Upper lobe of left lung (tissue), 4 donors: ENCODE data around the gene FBXO45.

Experiments
- CTCF ChIP-seq, 6 experiments: fragments of 450-650 bp in 4 of 6; fragments of 200-600 bp in 2 of 6; sonication (generic) in 2 of 6; IDR thresholded peaks; one replicate each; pipeline ENCODE4 v1.5.1; 2016 to 2019; ENCODE audit warnings: antibody characterized with exemption in 6 of 6
- EP300 ChIP-seq, 4 donors: sonication (generic); formaldehyde crosslinking; IDR thresholded peaks; one replicate each; pipeline ENCODE4 v1.5.1; 2017; ENCODE audit warnings: antibody characterized with exemption in 4 of 4, control low read depth in 2 of 4
- POLR2A ChIP-seq, 4 donors: fragments of 450-650 bp; IDR thresholded peaks; one replicate each; pipeline ENCODE4 v1.5.1; 2016 to 2017; ENCODE audit warnings: antibody characterized with exemption in 4 of 4, mild to moderate bottlenecking in 2 of 4
- POLR2AphosphoS5 ChIP-seq, 2 donors: sonication (generic); formaldehyde crosslinking; IDR thresholded peaks; one replicate each; pipeline ENCODE4 v1.5.1; 2017; ENCODE audit warnings: antibody characterized with exemption in 2 of 2

- TF ChIP-seq POLR2AphosphoS5 (IDR thresholded peaks at IDR 0.05) (no peak), CTCF (IDR thresholded peaks at IDR 0.05) (no peak), POLR2A (IDR thresholded peaks at IDR 0.05) (no peak), EP300 (IDR thresholded peaks at IDR 0.05) (no peak)
Measured at GRCh38 chr3:196631682-196632045, 63.2 kb downstream of the FBXO45 start.
